Measurements from ENCODE around the gene USP6NL.
"Not testable (repeated sequence)": the region's sequence is repeated elsewhere in the genome, so short reads cannot be mapped to it uniquely, and the experiment has no call there.

USP6NL gene

DNA sequence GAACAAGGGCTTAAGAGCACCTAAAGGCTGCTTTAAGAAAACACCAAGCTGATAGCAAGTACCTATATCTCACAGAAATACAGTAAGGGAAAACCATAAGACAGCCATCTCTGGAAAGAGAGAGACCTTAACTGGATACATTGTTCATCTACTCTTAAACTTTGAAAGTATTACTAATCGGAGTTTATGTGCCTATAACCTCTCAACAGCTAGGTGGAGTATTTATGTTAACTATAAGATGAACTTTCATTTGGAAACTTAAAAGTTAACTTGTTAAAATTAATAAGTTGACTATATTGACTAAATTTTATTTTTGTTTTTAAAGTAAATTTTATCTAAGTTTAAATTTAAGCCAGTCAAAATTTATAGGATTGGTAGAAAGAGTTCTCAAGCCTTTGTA is 90.6 kb downstream of the USP6NL start:
- DNase-seq (ENCODE audit: low spot score) = no peak

DNA sequence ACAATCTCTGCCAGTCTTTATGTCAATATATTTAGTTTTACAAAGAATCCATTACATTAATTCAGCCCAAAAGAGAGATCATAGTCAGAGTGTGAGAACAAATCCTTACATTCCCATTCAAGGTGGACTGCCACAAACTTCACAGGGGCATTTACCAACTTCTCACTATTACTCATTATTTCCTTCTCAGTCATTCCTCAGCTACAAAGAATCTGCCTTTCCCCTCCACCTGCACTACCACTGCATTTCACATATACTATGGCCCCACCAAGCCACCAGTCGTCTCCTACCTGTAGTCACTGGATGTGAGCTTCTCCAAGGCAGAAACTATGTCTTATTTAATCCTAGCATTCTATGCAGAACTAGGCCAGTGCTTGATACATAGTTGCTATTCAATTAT is 94.3 kb downstream of the USP6NL start:
- no peak for DNase-seq (ENCODE audit: low spot score)

DNA sequence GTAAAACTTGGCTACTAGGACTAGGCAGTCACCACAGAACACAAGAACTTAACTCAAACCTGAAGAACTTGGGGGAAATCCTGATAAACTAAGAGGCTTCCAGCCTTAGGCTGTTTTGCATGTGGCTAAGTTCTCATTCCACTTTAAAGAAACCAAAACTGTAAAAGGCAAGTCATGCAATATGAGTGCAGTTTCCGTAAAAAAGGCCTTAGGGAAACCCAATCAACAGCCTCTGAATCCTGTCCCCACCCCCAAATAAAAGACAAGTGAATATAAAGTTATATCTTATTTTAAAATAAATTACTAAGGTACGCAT is 95.1 kb downstream of the USP6NL start:
- DNase-seq (ENCODE audit: low spot score) = no peak

DNA sequence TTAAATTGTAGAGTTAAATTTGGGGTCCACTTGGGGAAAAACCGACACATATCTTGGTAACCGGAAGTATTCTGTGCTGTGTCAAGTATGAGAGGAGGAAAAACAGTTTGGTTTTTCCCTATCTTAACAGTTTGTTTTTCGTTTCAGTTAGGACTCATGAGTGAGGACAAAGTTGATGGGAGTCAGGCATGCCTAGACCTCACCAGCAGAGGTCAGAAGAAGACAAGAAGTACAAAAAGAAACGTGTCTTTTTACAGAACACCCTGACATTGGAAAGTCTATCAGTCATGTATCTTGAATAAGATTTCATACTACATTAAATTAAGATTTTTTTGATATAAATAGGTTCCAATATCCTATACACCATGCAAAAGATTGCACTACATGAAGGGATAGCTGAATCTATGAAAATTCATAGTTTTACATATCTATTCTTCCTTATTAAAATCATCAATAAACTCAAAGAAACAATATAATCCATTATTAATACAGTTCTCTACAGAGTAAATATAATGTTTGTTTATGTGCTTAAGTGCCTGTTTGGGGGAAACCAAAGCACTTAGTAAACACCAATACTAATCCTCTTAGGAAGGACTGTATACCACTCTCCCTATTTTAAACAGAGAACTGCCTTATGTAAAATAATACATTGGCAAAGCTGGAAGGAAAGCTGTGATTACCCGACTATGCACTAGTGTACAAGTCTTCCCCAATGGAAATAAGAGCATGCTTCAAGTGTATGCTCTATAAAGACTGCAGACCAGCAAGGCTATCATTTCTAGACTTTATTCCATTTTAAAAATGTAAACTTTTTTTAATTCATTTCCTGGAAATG is 95.6 kb downstream of the USP6NL start:
- DNase-seq (ENCODE audit: low spot score) = peak; percentile 43

DNA sequence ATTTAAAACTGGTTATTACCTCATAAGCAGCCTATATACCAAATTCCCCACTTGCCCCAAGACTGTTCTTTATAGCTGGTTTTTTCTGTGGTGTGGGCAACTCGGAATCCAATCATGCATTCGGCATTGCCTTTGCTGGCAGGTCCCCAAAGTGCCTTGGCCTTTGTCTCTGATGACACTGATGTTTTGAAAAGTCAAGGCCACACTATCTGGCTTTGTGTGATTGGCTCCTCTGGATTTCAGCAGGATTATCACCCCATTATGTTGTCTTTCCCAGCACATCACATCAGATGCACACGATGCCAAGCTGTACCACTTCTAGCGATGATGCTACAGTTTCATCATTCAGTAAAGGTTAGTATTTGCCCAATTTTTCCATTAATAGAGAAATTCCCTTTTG is 97.7 kb downstream of the USP6NL start:
- no peak for DNase-seq (ENCODE audit: low spot score)

DNA sequence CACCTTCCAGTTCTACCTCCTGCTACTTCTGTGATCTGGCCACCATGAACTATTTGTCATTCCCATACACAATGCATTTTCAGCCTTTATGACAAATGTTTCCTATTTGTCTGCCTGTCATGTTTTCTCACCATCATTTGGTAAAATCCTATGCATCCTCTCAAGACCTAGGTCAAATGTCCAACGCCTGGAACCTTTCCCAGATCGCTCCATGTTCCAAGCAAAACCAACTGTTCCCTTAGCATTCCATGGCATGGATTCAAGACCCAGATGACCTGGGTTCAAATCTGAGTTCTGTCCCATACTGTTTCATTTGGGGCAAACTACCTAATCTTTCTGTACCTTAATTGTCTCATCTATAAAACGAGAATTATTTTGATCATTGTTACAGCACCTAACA is 98.9 kb downstream of the USP6NL start:
- DNase-seq (ENCODE audit: low spot score) = no peak

DNA sequence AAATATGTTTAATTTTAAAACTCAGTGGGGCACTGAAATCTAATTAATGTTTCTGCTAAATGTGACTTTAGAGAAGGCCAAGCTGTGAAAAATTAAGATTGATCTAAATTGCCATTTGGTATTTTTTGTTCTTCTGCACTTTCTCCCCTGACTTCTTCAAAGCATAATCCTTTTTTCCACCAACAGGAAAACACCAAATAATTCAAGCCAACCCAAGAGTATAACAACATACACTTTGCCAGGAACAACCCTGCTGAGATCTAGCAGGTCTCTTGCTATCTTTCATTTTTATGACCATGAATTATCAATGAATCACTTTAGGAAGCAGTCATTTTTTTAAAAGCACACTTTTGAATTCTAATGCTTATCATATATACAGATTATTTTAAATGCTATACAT is 100.1 kb downstream of the USP6NL start:
- no peak for DNase-seq (ENCODE audit: low spot score)

DNA sequence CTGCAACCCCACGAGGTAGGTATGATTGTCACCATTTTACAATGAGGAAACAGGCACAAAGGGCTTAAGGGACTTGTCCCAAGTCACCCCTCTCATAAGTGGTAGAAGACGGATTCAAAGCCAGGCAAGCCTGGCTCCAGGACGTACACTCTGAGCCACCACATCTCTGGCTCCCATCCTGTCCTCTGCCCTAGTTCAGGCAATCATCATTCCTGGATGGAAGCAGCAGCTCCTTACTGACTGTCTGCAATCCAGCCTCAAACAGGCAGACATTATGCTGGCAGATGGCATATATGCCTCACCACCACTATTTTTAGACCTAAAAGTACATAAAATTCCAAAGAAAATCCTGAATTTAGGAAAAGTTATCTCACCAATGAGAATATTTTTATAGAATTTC is 100.7 kb downstream of the USP6NL start:
- no peak for DNase-seq (ENCODE audit: low spot score)

DNA sequence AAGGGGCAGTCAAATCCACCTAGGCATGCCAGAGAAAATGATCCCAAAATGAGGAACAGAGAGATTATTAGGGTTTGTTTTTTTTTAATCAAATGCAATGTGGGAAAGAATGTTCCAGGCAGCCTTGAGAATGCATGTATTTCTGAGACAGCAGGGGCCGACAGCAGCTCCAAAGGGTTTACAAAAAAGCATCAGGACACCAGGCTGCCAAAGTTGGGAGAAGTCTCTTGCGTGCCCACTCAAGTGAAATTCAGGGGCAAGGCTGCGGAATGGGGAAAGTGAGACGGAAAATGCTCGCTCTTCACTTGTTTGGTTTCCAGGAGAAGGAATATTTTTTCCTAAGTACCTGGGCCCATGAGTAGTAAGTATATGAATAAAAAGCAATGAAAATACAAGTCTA is 101.2 kb downstream of the USP6NL start:
- no peak for DNase-seq (ENCODE audit: low spot score)

DNA sequence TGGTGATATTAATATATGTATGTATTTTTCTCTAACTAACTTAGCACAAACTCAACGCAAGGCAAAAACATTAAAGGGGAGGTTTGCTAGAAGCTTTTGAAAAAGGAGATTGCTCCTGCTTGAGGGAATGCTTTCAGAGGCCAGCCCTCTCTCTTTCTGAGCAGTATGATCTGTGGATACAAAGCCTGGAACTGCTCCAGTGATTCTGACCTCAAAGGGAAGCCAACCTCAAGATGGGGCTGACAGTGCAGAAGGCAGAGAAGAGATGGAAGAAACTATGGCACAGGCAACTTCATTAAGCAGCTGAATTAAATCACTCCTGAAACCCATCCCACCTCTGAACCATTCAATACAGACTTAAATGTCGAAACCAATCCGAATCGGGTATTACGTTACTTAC is 102.4 kb downstream of the USP6NL start:
- no peak for DNase-seq (ENCODE audit: low spot score)

DNA sequence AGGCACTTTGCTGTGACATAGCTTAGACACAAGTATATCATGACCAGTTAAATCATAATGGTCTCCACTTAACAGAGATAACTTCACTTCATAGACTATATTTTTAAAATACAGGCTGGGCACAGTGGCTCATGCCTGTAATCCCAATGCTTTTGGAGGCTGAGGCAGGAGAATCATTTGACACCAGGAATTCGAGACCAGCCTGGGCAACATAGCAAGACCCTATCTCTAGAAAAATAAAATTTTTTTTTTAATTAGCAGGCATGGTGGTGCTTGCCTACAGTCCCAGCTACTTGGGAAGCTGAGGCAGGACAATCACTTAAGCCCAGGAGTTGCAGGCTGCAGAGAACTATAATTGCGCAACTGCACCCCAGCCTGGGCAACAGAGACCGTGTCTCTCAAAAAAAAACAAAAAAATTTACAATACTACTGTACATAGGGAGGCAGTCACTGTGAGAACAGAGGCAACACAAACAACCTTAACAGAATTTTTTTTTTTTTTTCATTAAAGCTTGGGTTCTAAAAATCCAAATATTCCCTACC is 105.1 kb downstream of the USP6NL start:
- no peak for DNase-seq (ENCODE audit: low spot score)

DNA sequence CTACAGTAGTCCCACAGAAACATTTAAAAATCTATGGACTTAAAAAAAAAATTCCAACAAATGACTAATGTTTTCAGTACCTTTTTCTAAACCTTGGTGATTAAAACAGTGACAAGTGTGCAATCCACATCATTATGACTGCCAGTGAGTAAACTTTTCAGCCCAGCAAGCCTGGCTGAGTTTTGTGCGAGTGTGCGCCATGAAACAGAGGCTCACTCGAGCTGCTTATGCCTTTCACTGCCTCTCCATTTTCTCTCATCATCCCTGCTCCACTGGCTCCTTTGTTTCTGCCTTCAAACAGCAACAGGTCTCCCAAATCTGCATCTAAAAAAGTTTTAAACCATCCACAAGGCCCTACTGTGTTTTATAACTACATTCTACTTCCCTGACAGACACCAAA is 105.8 kb downstream of the USP6NL start:
- no peak for DNase-seq (ENCODE audit: low spot score)

DNA sequence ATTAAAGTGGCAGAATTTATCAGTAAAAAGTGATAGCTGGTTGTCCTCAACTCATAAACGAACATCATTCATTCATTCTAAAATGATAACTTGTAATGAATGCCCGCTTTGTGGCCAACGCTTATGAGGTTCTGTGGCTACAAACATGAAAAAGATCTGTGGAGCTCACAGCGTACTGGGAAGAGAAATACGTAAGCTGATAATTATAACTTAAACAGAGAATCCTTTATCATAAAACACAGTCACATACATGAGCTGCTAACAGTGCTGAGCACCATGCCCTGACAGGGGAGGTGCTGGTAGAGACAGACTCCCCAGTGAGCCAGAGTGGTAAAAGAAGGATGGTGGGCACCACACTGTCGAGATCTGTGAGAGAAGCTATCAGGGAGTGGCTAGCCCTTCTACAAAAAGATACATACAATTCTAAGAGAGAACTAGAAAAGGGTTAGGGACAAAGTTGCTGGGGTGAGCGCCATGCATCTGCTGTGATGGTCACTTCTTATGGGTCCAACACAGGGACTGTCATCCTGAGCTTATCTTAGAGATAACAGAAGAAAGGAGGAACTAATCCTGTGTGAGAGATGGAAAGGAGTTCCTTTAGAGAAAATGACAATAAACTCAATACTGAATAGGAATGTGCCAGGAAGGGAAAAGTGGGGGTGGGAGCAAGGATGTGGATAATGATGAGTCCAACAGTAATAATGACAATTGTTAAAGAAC is 106.7 kb downstream of the USP6NL start:
- no peak for DNase-seq (ENCODE audit: low spot score)

DNA sequence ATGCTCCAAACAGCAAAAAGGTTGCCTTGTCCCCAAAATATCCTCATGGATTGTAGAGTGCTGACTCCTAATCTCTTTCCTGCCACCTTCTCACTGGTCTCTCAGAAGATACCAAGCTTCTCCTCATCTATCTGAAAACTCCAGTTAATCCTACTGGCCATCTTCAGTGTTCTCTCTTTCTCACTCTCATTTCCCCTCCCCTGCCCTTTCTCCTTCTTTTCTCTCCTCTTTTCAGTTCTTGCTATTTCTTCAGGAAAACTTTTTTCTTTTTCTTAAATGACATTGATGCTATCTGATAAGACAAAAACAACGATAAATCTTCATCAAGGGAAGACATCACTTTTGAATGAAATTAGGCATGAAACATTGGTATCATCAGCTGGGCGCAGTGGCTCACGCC is 109.8 kb downstream of the USP6NL start:
- no peak for DNase-seq (ENCODE audit: low spot score)

DNA sequence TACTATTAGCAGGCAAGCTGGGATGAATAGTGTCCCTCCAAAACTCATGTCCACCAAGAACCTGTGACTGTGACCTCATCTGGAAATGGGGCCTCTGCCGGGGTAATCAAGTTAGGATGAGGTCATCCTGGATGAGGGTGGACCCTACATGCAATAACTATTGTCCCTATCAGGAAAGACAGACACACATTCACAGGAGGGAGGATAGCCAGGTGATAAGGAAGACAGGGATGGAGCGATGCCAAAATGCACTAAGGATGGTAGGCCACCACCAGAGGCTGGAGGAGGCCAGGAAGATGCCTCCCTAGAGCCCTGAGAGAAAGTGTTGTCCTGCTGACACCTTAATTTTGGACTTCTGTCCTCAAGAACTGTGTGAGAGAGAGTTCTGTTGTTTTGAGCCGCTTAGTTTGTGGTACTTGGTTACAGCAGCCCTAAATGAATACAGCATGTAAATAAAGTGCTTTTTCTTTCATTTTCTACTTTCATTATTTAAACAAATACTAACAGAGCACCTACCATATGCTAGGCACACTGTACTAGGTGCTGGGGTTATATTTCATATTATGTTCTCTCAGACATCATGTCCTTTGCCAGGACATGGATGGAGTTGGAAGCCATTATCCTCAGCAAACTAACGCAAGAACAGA is 111.9 kb downstream of the USP6NL start:
- DNase-seq (ENCODE audit: low spot score) = no peak

DNA sequence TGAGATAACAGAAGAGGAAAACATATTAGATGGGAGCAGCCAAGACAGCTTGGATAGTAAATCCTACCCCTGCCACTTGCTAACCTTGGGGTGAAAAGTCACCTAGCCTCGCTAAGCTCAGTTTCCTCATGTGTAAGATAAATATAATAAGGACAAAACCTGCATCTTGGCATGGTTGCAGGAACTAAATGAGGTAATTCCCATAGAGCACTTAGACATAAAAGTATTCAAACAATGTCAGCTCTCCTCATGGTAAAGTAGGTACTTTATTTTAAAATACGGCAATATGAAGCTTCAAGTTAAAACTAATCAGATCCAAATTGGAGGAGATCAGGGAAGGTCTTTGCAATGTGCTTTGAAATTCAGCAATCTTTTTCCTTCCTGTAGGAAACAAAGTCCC is 113.1 kb downstream of the USP6NL start:
- DNase-seq (ENCODE audit: low spot score) = no peak

DNA sequence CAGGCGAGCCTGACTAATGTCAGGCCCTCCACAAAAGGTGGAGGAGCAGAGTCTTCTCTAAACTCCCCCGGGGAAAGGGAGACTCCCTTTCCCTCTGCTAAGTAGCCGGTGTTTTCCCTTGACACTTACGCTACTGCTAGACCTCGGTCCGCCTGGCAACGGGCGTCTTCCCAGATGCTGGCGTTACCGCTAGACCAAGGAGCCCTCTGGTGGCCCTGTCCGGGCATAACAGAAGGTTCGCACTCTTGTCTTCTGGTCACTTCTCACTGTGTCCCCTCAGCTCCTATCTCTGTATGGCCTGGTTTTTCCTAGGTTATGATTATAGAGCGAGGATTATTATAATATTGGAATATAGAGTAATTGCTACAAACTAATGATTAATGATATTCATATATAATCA is 116.5 kb downstream of the USP6NL start:
- DNase-seq (ENCODE audit: low spot score) = not testable (repeated sequence)

DNA sequence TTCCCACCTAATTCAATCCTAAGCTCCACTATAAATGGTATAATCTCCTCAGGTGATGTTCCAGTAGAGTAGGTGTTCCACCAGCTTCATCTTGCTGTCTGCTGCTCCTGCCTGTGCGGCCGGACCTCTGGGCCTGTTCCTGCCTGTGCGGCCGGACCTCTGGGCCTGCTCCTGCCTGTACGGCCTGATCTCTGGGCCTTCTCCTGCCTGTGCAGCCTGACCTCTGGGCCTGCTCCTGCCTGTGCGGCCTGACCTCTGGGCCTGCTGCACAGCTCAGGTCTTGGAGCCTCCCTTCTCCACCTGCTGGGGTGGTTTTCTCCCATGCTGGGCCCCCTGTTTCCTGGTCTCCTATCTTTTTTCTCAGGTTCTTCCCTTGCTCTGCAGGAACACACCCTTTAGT is 117.8 kb downstream of the USP6NL start:
- no peak for DNase-seq (ENCODE audit: low spot score)

DNA sequence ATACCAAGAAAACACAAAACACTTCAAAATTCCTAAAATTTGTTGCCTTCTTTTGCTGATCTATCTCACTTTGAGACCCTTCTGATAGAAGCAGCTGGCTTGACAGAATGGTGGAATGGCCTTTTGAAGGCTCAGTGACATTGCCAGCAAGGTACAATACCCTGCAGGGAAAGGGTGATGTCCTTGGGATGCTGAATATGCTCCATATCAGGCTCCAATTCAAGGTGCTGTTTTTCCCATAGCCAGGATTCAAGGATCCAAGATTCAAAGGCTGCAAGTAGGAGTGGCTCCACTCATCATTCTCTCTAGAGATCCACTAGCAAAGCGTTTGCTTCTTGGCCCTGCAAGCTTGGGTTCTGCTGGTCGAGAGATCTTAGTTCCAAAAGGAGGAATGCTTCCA is 120.4 kb downstream of the USP6NL start:
- no peak for DNase-seq (ENCODE audit: low spot score)

DNA sequence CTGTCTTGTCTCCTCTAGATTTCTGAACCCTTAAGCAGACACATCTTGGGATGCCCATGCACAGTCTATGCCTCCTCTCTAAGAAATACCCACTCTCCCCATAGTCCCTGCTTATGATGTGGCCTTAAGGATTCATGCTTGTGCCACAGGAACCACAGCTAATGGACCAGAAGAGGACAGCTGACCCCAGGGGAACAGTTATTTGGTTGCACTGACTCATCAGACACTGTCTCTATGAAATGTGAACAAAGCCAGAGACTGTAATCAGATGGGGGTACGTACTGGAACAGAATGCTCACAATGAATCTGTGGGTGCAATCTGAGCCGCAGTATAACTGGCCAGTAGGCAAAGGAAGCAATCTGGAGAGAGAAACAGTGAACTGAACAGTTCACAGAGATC is 121.9 kb downstream of the USP6NL start:
- no peak for DNase-seq (ENCODE audit: low spot score)

DNA sequence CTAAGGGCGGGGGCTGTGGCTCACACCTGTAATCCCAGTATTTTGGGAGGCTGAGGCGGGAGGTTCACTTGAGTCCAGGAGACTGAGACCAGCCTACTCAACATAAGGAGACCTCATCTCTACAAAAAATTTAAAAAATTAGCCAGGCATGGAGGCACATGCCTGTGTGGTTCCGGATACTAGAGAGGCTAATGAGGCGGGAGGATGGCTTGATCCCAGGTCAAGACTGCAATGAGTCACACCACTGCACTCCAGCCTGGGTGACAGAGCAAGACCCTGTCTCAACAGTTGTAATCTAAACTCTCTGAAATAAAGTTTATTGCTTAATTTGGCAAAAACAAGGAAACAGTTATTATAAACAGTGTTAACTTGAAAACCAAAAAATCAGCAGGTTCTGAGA is 123.3 kb downstream of the USP6NL start:
- DNase-seq (ENCODE audit: low spot score) = no peak

Data from SK-N-DZ (cell line).